Measurements from ENCODE around the gene SCAPER.
"Not testable (repeated sequence)": the region's sequence is repeated elsewhere in the genome, so short reads cannot be mapped to it uniquely, and the experiment has no call there.

The SCAPER gene

GRCh38 chr15:76432604-76433003, 472.5 kb downstream of the SCAPER start:
- Histone ChIP-seq H3K9me3 (no peaks in the 10 kb centered on the region), H3K27me3 (no peaks in the 10 kb centered on the region), H3K36me3 (peaks cover 4% of the 10 kb centered on the region), H3K4me1 (ENCODE audit: control insufficient read depth in 1 of 2, insufficient read depth in 1 of 2, low read depth in 1 of 2, low read length in 1 of 2) (no peaks in the 10 kb centered on the region), H3K27ac (no peak overlapping the region), H3K4me3 (ENCODE audit: low read depth in 1 of 2, low read length in 1 of 2) (no peak overlapping the region)
- TF ChIP-seq CTCF (IDR thresholded peaks at IDR 0.05), result no peak

- peaks cover 4% of the 10 kb centered on the region for H3K36me3 ChIP-seq
- H3K9me3 ChIP-seq, result no peaks in the 10 kb centered on the region
- H3K4me1 ChIP-seq (ENCODE audit: control insufficient read depth in 1 of 2, insufficient read depth in 1 of 2, low read depth in 1 of 2, low read length in 1 of 2), result no peaks in the 10 kb centered on the region
- no peaks in the 10 kb centered on the region for H3K27me3 ChIP-seq
- TF ChIP-seq CTCF (IDR thresholded peaks at IDR 0.05), result no peak
- H3K27ac ChIP-seq, result no peak overlapping the region
- H3K4me3 ChIP-seq (ENCODE audit: low read depth in 1 of 2, low read length in 1 of 2), result no peak overlapping the region
Observed at GRCh38 chr15:76431971-76432370, 473.2 kb downstream of the SCAPER start.

- not testable (repeated sequence) for H3K4me3 ChIP-seq (ENCODE audit: low read depth in 1 of 2, low read length in 1 of 2); H3K27me3 ChIP-seq; H3K36me3 ChIP-seq; H3K27ac ChIP-seq; H3K4me1 ChIP-seq (ENCODE audit: control insufficient read depth in 1 of 2, insufficient read depth in 1 of 2, low read depth in 1 of 2, low read length in 1 of 2); H3K9me3 ChIP-seq
Observed at GRCh38 chr15:76430711-76431110, 474.4 kb downstream of the SCAPER start.

- no peak overlapping the region for H3K4me3 ChIP-seq (ENCODE audit: low read depth in 1 of 2, low read length in 1 of 2)
- TF ChIP-seq CTCF (IDR thresholded peaks at IDR 0.05), result no peak
- H3K4me1 ChIP-seq (ENCODE audit: control insufficient read depth in 1 of 2, insufficient read depth in 1 of 2, low read depth in 1 of 2, low read length in 1 of 2), result no peaks in the 10 kb centered on the region
- no peaks in the 10 kb centered on the region for H3K27me3 ChIP-seq
- no peak overlapping the region for H3K27ac ChIP-seq
- H3K36me3 ChIP-seq, result peaks cover 4% of the 10 kb centered on the region
- H3K9me3 ChIP-seq, result no peaks in the 10 kb centered on the region
Observed at GRCh38 chr15:76429661-76430060, 475.5 kb downstream of the SCAPER start.

GRCh38 chr15:76426941-76427340, 478.2 kb downstream of the SCAPER start:
- Histone ChIP-seq H3K4me3 (ENCODE audit: low read depth in 1 of 2, low read length in 1 of 2) (no peak overlapping the region), H3K27ac (no peak overlapping the region), H3K27me3 (no peaks in the 10 kb centered on the region), H3K36me3 (peaks cover 3% of the 10 kb centered on the region), H3K9me3 (no peaks in the 10 kb centered on the region), H3K4me1 (ENCODE audit: control insufficient read depth in 1 of 2, insufficient read depth in 1 of 2, low read depth in 1 of 2, low read length in 1 of 2) (no peaks in the 10 kb centered on the region)
- TF ChIP-seq CTCF (IDR thresholded peaks at IDR 0.05), result no peak

GRCh38 chr15:76418352-76419140, 486.6 kb downstream of the SCAPER start:
- H3K9me3 ChIP-seq, result no peaks in the 10 kb centered on the region
- H3K4me1 ChIP-seq (ENCODE audit: control insufficient read depth in 1 of 2, insufficient read depth in 1 of 2, low read depth in 1 of 2, low read length in 1 of 2), result no peaks in the 10 kb centered on the region
- no peaks in the 10 kb centered on the region for H3K27me3 ChIP-seq
- no peak overlapping the region for H3K4me3 ChIP-seq (ENCODE audit: low read depth in 1 of 2, low read length in 1 of 2)
- no peak for TF ChIP-seq CTCF (IDR thresholded peaks at IDR 0.05)
- H3K27ac ChIP-seq, result no peak overlapping the region
- H3K36me3 ChIP-seq, result no peaks in the 10 kb centered on the region

All from neutrophil (primary cell).